ENCODE data around the gene TTC7B.
A peak's percentile ranks its signal among the peaks of the same experiment; 100 is the strongest.

DNA sequence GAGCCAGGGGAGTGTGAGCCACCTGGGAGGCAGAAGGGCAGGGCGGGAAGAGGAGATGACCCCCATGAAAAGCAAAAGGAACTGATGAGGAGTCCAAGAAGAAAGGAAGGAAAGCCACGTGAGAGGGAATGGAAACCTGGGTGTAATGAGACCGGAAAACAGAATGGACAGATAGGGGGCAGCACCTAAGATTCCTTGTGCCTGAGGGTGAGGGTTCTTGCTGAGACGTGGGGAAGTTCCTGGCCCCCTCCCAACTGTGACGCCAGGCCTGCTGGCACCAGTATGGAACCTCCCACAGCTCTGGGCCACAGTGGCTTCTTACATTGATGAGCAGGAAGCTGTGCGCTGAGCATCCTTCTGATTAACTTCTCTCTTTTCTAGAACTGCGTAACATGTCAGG lies 30.8 kb downstream of the TTC7B start:
- TF ChIP-seq HDAC2 (IDR thresholded peaks at IDR 0.05; ENCODE audit: borderline replicate concordance in 1 of 2, low read depth in 2 of 2, low read length in 2 of 2) (no peak), POLR2A (IDR thresholded peaks at IDR 0.05; ENCODE audit: control extremely low read depth in 1 of 2, low read depth in 2 of 2, low read length in 2 of 2) (no peak), CEBPB (IDR thresholded peaks at IDR 0.05; ENCODE audit: low read depth, low read length) (no peak), TBP (IDR thresholded peaks at IDR 0.05; ENCODE audit: low read depth, low read length) (no peak), ZNF274 (IDR thresholded peaks at IDR 0.05; ENCODE audit: borderline replicate concordance, extremely low read depth, low read length) (no peak), TCF12 (IDR thresholded peaks at IDR 0.05; ENCODE audit: low read depth, low read length) (no peak), EZH2 (IDR thresholded peaks at IDR 0.05; ENCODE audit: low read depth, low read length, severe bottlenecking) (no peak), TAF1 (IDR thresholded peaks at IDR 0.05; ENCODE audit: low read depth, low read length) (no peak)
- TF ChIP-seq, protein P1, sequence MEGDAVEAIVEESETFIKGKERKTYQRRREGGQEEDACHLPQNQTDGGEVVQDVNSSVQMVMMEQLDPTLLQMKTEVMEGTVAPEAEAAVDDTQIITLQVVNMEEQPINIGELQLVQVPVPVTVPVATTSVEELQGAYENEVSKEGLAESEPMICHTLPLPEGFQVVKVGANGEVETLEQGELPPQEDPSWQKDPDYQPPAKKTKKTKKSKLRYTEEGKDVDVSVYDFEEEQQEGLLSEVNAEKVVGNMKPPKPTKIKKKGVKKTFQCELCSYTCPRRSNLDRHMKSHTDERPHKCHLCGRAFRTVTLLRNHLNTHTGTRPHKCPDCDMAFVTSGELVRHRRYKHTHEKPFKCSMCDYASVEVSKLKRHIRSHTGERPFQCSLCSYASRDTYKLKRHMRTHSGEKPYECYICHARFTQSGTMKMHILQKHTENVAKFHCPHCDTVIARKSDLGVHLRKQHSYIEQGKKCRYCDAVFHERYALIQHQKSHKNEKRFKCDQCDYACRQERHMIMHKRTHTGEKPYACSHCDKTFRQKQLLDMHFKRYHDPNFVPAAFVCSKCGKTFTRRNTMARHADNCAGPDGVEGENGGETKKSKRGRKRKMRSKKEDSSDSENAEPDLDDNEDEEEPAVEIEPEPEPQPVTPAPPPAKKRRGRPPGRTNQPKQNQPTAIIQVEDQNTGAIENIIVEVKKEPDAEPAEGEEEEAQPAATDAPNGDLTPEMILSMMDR (IDR thresholded peaks at IDR 0.05; ENCODE audit: control extremely low read depth in 1 of 3, insufficient read depth in 1 of 3, low read depth in 1 of 3, low read length in 3 of 3): peak; percentile 55 to 76 (median 64)
